Upper lobe of right lung (tissue), 1 donor: ENCODE results near the gene NMRK2. TPM values are rescaled to one million over a fixed set of nuclear protein-coding genes. Genes with fewer than 3 reads are reported as not detected.

Experiments
- ATAC-seq: fragments of 200-7000 bp; cut with Tn5 transposase; one replicate; pipeline ENCODE4 v1.9.1; 2020; ENCODE audit warnings: mild to moderate bottlenecking, moderate library complexity
- DNase-seq: peaks from one replicate; pipeline ENCODE4 v3.0.0-alpha.2; 2020
- H3K27ac ChIP-seq: fragments of 200-600 bp; one replicate; pipeline ENCODE4 v1.8.0; 2022
- H3K27me3 ChIP-seq: fragments of 200-600 bp; one replicate; pipeline ENCODE4 v1.8.0; 2022; ENCODE audit warnings: mild to moderate bottlenecking
- H3K36me3 ChIP-seq: fragments of 200-600 bp; one replicate; pipeline ENCODE4 v1.8.0; 2022
- H3K4me1 ChIP-seq: fragments of 200-600 bp; one replicate; pipeline ENCODE4 v1.8.0; 2022
- H3K4me3 ChIP-seq: fragments of 200-600 bp; one replicate; pipeline ENCODE4 v1.8.0; 2022; ENCODE audit warnings: mild to moderate bottlenecking
- H3K9me3 ChIP-seq: fragments of 200-600 bp; one replicate; pipeline ENCODE4 v1.8.0; 2022
- CTCF ChIP-seq: fragments of 200-600 bp; IDR thresholded peaks from one replicate; pipeline ENCODE4 v1.8.0; 2022; ENCODE audit warnings: antibody characterized with exemption
- intact Hi-C: fragments of 100-400 bp; cut with DNase I; formaldehyde crosslinking; loops from one replicate; pipeline ENCODE4 v1.11.0; 2022
- total RNA-seq: library from RNA; stranded (reverse); fragmentation: NEBNext Ultra II Directional; extraction: Animal tissue kit (Norgen Biotek cat#: 25700); gene quantifications from one replicate; pipeline ENCODE4 v1.2.1, GENCODE V29; 2021
- donor health status: DM: no; HTN: yes; CAD: no; lungs with severe emphysema.

The NMRK2 gene
- total RNA-seq, 1 donor from 2014 or later, result 1.6 TPM

DNA sequence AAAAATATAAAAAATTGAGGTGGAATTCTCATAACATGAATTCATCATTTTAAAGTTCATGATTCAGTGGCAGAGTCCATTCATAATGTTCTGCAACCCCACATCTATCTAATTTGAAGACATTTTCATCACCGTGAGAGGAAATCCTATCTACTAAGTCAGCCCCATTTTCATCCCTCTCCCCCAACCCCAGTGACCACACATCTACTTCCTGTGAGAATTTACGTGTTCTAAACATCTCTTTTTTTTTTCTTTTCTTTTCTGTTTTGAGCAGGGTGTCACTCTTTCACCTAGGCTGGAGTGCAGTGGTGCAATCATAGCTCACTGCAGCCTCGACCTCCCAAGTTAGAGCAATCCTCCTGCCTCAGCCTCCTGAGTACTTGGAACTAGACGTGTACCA, 34.9 kb upstream of the NMRK2 start:
- H3K36me3 ChIP-seq, result no peaks in the 10 kb centered on the region
- H3K4me3 ChIP-seq, result no peak overlapping the region
- peaks cover 3% of the 10 kb centered on the region for H3K9me3 ChIP-seq
- H3K27ac ChIP-seq, result no peak overlapping the region
- intact Hi-C loops, result no loop called here
- no peaks in the 10 kb centered on the region for H3K27me3 ChIP-seq
- DNase-seq (no peak), ATAC-seq (no peak)
- TF ChIP-seq CTCF, result no peak
- H3K4me1 ChIP-seq, result no peaks in the 10 kb centered on the region

- no peak for TF ChIP-seq CTCF
- Histone ChIP-seq H3K27me3 (no peaks in the 10 kb centered on the region), H3K4me1 (no peaks in the 10 kb centered on the region), H3K36me3 (no peaks in the 10 kb centered on the region), H3K4me3 (no peak overlapping the region), H3K27ac (no peak overlapping the region), H3K9me3 (peaks cover 3% of the 10 kb centered on the region)
- ATAC-seq (no peak), DNase-seq (no peak)
- intact Hi-C loops, result no loop called here
These were observed 34.4 kb upstream of the NMRK2 start for GRCh38 chr19:3898426-3898825.

GRCh38 chr19:3899531-3900294, 33.2 kb upstream of the NMRK2 start:
- H3K27ac ChIP-seq, result no peak overlapping the region
- intact Hi-C loops, result no loop called here
- no peaks in the 10 kb centered on the region for H3K27me3 ChIP-seq
- H3K4me1 ChIP-seq, result no peaks in the 10 kb centered on the region
- peaks cover 3% of the 10 kb centered on the region for H3K9me3 ChIP-seq
- no peaks in the 10 kb centered on the region for H3K36me3 ChIP-seq
- no peak for ATAC-seq
- TF ChIP-seq CTCF, result no peak
- DNase-seq, result no peak
- H3K4me3 ChIP-seq, result no peak overlapping the region

GRCh38 chr19:3902317-3902973, 30.4 kb upstream of the NMRK2 start:
- no peaks in the 10 kb centered on the region for H3K27me3 ChIP-seq
- no peaks in the 10 kb centered on the region for H3K36me3 ChIP-seq
- TF ChIP-seq CTCF, result no peak
- intact Hi-C loops, result no loop called here
- no peak for ATAC-seq
- H3K4me1 ChIP-seq, result no peaks in the 10 kb centered on the region
- no peak overlapping the region for H3K4me3 ChIP-seq
- peaks cover 3% of the 10 kb centered on the region for H3K9me3 ChIP-seq
- DNase-seq, result no peak
- no peak overlapping the region for H3K27ac ChIP-seq

GRCh38 chr19:3904233-3904632, 28.6 kb upstream of the NMRK2 start:
- no peak for TF ChIP-seq CTCF
- H3K4me3 ChIP-seq, result no peak overlapping the region
- DNase-seq (no peak), ATAC-seq (no peak)
- H3K9me3 ChIP-seq, result no peaks in the 10 kb centered on the region
- H3K27ac ChIP-seq, result no peak overlapping the region
- no peaks in the 10 kb centered on the region for H3K4me1 ChIP-seq
- no peaks in the 10 kb centered on the region for H3K27me3 ChIP-seq
- no peaks in the 10 kb centered on the region for H3K36me3 ChIP-seq
- intact Hi-C loops, result no loop called here
